Loucy (cell line): ENCODE results near the gene HOXA2.

Source experiments
- H2AFZ ChIP-seq: fragments of 200-600 bp; sonication (generic); 2 replicates; pipeline ENCODE4 v1.6.0; 2016; ENCODE audit warnings: antibody characterized with exemption, mild to moderate bottlenecking, low read length, moderate library complexity
- H3F3A ChIP-seq: fragments of 200-600 bp; 2 replicates; pipeline ENCODE4 v1.6.0; 2016; ENCODE audit warnings: antibody characterized with exemption, low read depth, mild to moderate bottlenecking
- H3K27me3 ChIP-seq: fragments of 200-600 bp; sonication (generic); 2 replicates; pipeline ENCODE4 v1.6.1; 2014; ENCODE audit warnings: low read length, mild to moderate bottlenecking; ENCODE audit not compliant: insufficient read depth, poor library complexity, severe bottlenecking
- H3K36me3 ChIP-seq: fragments of 200-600 bp; sonication (generic); 2 replicates; pipeline ENCODE4 v1.6.1; 2016; ENCODE audit warnings: low read length; ENCODE audit not compliant: insufficient read depth
- H3K4me1 ChIP-seq: fragments of 200-600 bp; sonication (generic); 2 replicates; pipeline ENCODE4 v1.5.1; 2014; ENCODE audit warnings: low read length, mild to moderate bottlenecking; ENCODE audit not compliant: insufficient read depth, poor library complexity, severe bottlenecking
- H3K4me2 ChIP-seq: fragments of 200-600 bp; sonication (generic); 2 replicates; pipeline ENCODE4 v1.6.0; 2014; ENCODE audit warnings: antibody characterized with exemption, low read length, low read depth, mild to moderate bottlenecking; ENCODE audit not compliant: poor library complexity, severe bottlenecking
- H3K4me3 ChIP-seq: fragments of 200-600 bp; sonication (generic); 2 replicates; pipeline ENCODE4 v1.5.1; 2014; ENCODE audit warnings: low read length, mild to moderate bottlenecking, mixed read lengths; ENCODE audit not compliant: poor library complexity, severe bottlenecking
- H3K79me2 ChIP-seq: fragments of 200-600 bp; sonication (generic); 2 replicates; pipeline ENCODE4 v1.6.1; 2014; ENCODE audit warnings: low read length; ENCODE audit not compliant: insufficient read depth
- H3K9ac ChIP-seq: fragments of 200-600 bp; sonication (generic); 2 replicates; pipeline ENCODE4 v1.6.0; 2014; ENCODE audit warnings: mild to moderate bottlenecking, low read depth, low read length, moderate library complexity; ENCODE audit not compliant: poor library complexity, severe bottlenecking
- H3K9me2 ChIP-seq: fragments of 200-600 bp; sonication (generic); replicated peaks from 2 replicates; pipeline ENCODE4 v1.6.1; 2016; ENCODE audit warnings: low read depth, low read length, mixed read lengths
- H3K9me3 ChIP-seq: fragments of 200-600 bp; sonication (generic); 2 replicates; pipeline ENCODE4 v1.6.1; 2014; ENCODE audit warnings: mild to moderate bottlenecking, antibody characterized with exemption, low read length, low read depth; ENCODE audit not compliant: insufficient read depth
- H4K20me1 ChIP-seq: fragments of 200-600 bp; sonication (generic); 2 replicates; pipeline ENCODE4 v1.6.0; 2014; ENCODE audit warnings: antibody characterized with exemption, low read length, mild to moderate bottlenecking; ENCODE audit not compliant: insufficient read depth, poor library complexity, severe bottlenecking
- CTCF ChIP-seq: fragments of 200-600 bp; sonication (generic); conservative IDR thresholded peaks from 2 replicates; pipeline ENCODE4 v1.5.1; 2014; ENCODE audit warnings: mild to moderate bottlenecking, antibody characterized with exemption, low read length
- EZH2phosphoT487 ChIP-seq: fragments of 200-600 bp; IDR thresholded peaks from 2 replicates; pipeline ENCODE4 v1.6.1; 2018; ENCODE audit warnings: antibody characterized with exemption, mild to moderate bottlenecking, moderate library complexity, borderline replicate concordance

The HOXA2 gene

GRCh38 chr7:27141137-27141922 is 38.8 kb upstream of the HOXA2 start:
- peak overlapping the region; percentile 91 for H3K4me2 ChIP-seq
- H3K9ac ChIP-seq: peak overlapping the region; percentile 86
- H3K4me3 ChIP-seq: peak overlapping the region; percentile 94
- H4K20me1 ChIP-seq: peaks cover 96% of the 10 kb centered on the region
- H3K36me3 ChIP-seq: peaks cover 79% of the 10 kb centered on the region
- no peak for TF ChIP-seq CTCF
- TF ChIP-seq EZH2phosphoT487: no peak
- H3K4me1 ChIP-seq: peaks cover 65% of the 10 kb centered on the region
- H3K9me3 ChIP-seq: no peaks in the 10 kb centered on the region
- no peak overlapping the region for H2AFZ ChIP-seq
- H3K27me3 ChIP-seq: no peaks in the 10 kb centered on the region
- H3K9me2 ChIP-seq: no peaks in the 10 kb centered on the region
- peaks cover 4% of the 10 kb centered on the region for H3F3A ChIP-seq
- peaks cover 100% of the 10 kb centered on the region for H3K79me2 ChIP-seq

GRCh38 chr7:27140126-27140857 is 37.8 kb upstream of the HOXA2 start:
- H3K36me3 ChIP-seq: peaks cover 68% of the 10 kb centered on the region
- H3K9me2 ChIP-seq: no peaks in the 10 kb centered on the region
- peaks cover 96% of the 10 kb centered on the region for H4K20me1 ChIP-seq
- peaks cover 100% of the 10 kb centered on the region for H3K79me2 ChIP-seq
- H3K4me3 ChIP-seq: peak overlapping the region; percentile 94
- H3K4me1 ChIP-seq: peaks cover 71% of the 10 kb centered on the region
- H2AFZ ChIP-seq: no peak overlapping the region
- no peaks in the 10 kb centered on the region for H3K9me3 ChIP-seq
- peaks cover 4% of the 10 kb centered on the region for H3F3A ChIP-seq
- TF ChIP-seq EZH2phosphoT487: no peak
- no peak for TF ChIP-seq CTCF
- H3K4me2 ChIP-seq: peak overlapping the region; percentile 91
- H3K9ac ChIP-seq: peak overlapping the region; percentile 86
- H3K27me3 ChIP-seq: no peaks in the 10 kb centered on the region

- Histone ChIP-seq H3K9me3 (no peaks in the 10 kb centered on the region), H3K79me2 (peaks cover 100% of the 10 kb centered on the region), H3K9ac (peak overlapping the region; percentile 68), H2AFZ (no peak overlapping the region), H3K27me3 (no peaks in the 10 kb centered on the region), H3K4me3 (peak overlapping the region; percentile 94), H3K36me3 (peaks cover 61% of the 10 kb centered on the region), H3K4me1 (peaks cover 79% of the 10 kb centered on the region), H3K9me2 (no peaks in the 10 kb centered on the region), H3F3A (peaks cover 4% of the 10 kb centered on the region), H4K20me1 (peaks cover 95% of the 10 kb centered on the region), H3K4me2 (peak overlapping the region; percentile 91)
- TF ChIP-seq CTCF (no peak), EZH2phosphoT487 (no peak)
Measured at GRCh38 chr7:27139334-27140125, 37.0 kb upstream of the HOXA2 start.
